Activated T-cell treated with anti-CD3 and anti-CD28 coated beads, Interleukin-2, amount 50 U/mL, for 24 hours (primary cell): ENCODE results near the gene ANKAR.
A peak's percentile ranks its signal among the peaks of the same experiment; 100 is the strongest.
"Not testable (repeated sequence)": the region's sequence is repeated elsewhere in the genome, so short reads cannot be mapped to it uniquely, and the experiment has no call there.

Source experiments
- DNase-seq: peaks from one replicate; pipeline ENCODE4 v3.0.0-alpha.2; 2020
- H3K27ac Mint-ChIP-seq: 2 replicates; pipeline ENCODE4 v1.8.0; 2020; ENCODE audit warnings: mild to moderate bottlenecking, mixed read lengths
- H3K27me3 Mint-ChIP-seq: 2 replicates; pipeline ENCODE4 v1.8.0; 2020; ENCODE audit warnings: mixed read lengths
- H3K36me3 Mint-ChIP-seq: 2 replicates; pipeline ENCODE4 v1.8.0; 2020; ENCODE audit warnings: low read depth, mixed read lengths
- H3K4me1 Mint-ChIP-seq: 2 replicates; pipeline ENCODE4 v1.8.0; 2020; ENCODE audit warnings: low read depth, mixed read lengths
- H3K4me3 Mint-ChIP-seq: 2 replicates; pipeline ENCODE4 v1.8.0; 2020; ENCODE audit warnings: mild to moderate bottlenecking, moderate library complexity, mixed read lengths
- H3K9me3 Mint-ChIP-seq: 2 replicates; pipeline ENCODE4 v1.8.0; 2020; ENCODE audit warnings: mixed read lengths

The ANKAR gene

DNA sequence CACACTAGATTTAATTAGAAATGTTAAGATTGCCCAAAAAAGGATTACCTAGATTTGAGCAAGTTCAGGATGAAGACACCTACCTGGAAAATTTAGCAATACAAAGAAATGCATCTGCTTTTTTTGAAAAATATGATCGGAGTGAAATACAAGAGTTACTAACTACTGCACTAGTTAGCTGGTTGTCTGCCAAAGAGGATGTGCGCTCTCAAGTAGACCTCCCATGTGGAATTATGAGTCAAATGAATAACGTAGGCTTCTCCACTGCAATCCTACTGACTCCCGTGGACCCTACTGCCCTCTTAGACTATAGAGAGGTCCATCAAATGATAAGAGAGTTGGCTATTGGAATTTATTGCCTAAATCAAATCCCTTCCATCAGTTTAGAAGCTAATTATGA lies 2.0 kb downstream of the ANKAR start:
- no peak overlapping the region for H3K4me3 Mint-ChIP-seq
- no peaks in the 10 kb centered on the region for H3K27me3 Mint-ChIP-seq
- no peak overlapping the region for H3K27ac Mint-ChIP-seq
- no peak for DNase-seq
- H3K36me3 Mint-ChIP-seq, result peaks cover 70% of the 10 kb centered on the region
- peaks cover 12% of the 10 kb centered on the region for H3K9me3 Mint-ChIP-seq
- H3K4me1 Mint-ChIP-seq, result peaks cover 55% of the 10 kb centered on the region

DNA sequence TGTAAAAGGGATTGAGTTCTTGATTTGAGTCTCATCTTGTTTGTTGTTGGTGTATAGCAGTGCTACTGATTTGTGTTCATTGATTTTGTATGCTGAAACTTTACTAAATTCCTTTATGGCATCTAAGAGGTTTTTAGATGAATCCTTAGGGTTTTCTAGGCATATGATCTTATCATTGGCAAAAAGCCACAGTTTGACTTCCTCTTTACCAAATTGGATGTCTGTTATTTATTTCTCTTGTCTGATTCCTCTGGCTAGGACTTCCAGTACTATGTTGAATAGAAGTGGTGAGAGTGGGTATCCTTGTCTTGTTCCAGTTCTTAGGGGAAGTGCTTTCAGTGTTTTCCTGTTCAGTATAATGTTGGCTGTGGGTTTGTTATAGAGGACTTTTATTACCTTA lies 4.8 kb downstream of the ANKAR start:
- peaks cover 51% of the 10 kb centered on the region for H3K36me3 Mint-ChIP-seq
- H3K27me3 Mint-ChIP-seq, result no peaks in the 10 kb centered on the region
- no peak for DNase-seq
- peaks cover 67% of the 10 kb centered on the region for H3K4me1 Mint-ChIP-seq
- H3K9me3 Mint-ChIP-seq, result peaks cover 12% of the 10 kb centered on the region
- no peak overlapping the region for H3K4me3 Mint-ChIP-seq
- H3K27ac Mint-ChIP-seq, result no peak overlapping the region

DNA sequence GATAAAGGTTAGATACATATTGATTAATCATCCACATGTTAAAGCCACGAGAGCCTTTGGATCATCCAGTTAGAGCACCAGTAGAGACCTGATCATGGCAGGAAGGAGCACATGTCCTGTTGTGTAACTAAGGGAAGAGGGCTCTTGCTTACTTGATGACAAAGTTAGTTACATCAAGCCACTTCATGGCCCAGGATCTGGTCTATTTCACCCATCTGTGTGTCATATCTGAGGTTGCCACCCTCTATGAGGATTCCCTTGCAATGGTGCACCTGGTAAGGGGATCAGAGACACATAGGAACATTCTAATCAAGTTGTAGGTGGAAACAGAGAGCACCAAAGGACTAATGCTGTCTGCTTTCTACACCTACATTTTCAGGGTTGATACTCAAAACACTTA lies 6.7 kb downstream of the ANKAR start:
- Mint-ChIP-seq H3K9me3 (peaks cover 12% of the 10 kb centered on the region), H3K27ac (no peak overlapping the region), H3K36me3 (peaks cover 36% of the 10 kb centered on the region), H3K4me1 (peaks cover 65% of the 10 kb centered on the region), H3K4me3 (no peak overlapping the region), H3K27me3 (no peaks in the 10 kb centered on the region)
- DNase-seq, result no peak

DNA sequence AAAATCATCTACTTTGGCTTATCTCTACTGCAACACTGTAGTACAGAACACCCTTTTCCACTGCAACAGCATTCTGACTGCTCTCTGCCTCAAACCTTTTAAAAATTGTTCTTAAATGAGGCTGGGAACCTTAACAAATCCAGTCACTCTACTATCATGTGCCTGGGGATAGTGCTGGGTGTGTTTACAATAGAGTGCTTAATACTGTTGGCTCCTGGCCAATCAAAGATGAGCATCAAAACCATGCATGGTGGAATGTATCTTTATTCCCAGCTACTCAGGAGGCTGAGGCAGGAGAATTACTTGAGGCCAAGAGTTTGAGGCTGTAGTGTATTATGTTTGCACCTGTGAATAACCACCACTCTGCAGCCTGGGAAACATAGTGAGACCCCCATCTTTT lies 7.4 kb downstream of the ANKAR start:
- Mint-ChIP-seq H3K27me3 (no peaks in the 10 kb centered on the region), H3K4me3 (no peak overlapping the region), H3K9me3 (peaks cover 12% of the 10 kb centered on the region), H3K27ac (no peak overlapping the region), H3K4me1 (peaks cover 65% of the 10 kb centered on the region), H3K36me3 (peaks cover 31% of the 10 kb centered on the region)
- no peak for DNase-seq

DNA sequence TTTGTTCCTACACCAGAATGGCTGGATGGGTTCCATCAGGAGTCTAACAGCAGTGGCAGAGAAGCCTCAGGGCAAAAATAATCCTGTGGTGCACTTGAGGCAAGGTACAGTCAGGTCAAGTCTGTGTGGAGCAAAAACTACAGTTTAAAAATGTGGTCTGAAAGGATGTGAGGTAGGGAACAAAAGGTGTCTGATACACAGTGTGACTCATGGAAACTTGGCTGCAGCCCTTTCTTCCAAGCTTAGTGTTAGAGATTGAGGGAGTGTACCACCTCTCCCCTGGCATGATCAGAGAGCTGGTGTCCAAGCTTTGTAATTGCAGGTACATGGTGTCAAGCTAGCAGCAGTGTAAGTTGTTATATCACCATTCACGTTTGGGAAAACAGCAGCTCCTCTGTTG lies 8.9 kb downstream of the ANKAR start:
- Mint-ChIP-seq H3K4me1 (peaks cover 58% of the 10 kb centered on the region), H3K36me3 (peaks cover 18% of the 10 kb centered on the region), H3K27ac (peak overlapping the region; percentile 19), H3K9me3 (peaks cover 5% of the 10 kb centered on the region), H3K27me3 (no peaks in the 10 kb centered on the region), H3K4me3 (no peak overlapping the region)
- no peak for DNase-seq

DNA sequence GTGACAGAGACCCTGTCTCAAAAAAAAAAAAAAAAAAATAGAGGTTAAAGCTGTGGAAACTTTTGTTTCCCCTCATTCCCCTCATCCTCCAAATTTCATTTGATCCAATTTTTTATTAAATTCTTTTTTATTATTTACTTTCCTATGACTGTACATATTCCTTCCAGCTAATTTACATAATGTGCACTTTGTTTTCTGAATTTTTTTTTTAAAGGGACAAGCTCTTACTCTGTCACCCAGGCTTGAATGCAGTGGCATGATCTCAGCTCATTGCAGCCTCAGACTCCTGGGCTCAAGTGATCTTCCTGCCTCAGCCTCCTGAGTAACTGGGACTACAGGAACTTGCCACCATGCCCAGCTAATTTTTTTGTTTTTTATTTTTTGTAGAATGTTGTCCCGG lies 10.3 kb downstream of the ANKAR start:
- H3K36me3 Mint-ChIP-seq, result peaks cover 13% of the 10 kb centered on the region
- no peaks in the 10 kb centered on the region for H3K27me3 Mint-ChIP-seq
- no peak overlapping the region for H3K4me3 Mint-ChIP-seq
- no peak for DNase-seq
- H3K4me1 Mint-ChIP-seq, result peaks cover 52% of the 10 kb centered on the region
- H3K9me3 Mint-ChIP-seq, result no peaks in the 10 kb centered on the region
- H3K27ac Mint-ChIP-seq, result no peak overlapping the region

DNA sequence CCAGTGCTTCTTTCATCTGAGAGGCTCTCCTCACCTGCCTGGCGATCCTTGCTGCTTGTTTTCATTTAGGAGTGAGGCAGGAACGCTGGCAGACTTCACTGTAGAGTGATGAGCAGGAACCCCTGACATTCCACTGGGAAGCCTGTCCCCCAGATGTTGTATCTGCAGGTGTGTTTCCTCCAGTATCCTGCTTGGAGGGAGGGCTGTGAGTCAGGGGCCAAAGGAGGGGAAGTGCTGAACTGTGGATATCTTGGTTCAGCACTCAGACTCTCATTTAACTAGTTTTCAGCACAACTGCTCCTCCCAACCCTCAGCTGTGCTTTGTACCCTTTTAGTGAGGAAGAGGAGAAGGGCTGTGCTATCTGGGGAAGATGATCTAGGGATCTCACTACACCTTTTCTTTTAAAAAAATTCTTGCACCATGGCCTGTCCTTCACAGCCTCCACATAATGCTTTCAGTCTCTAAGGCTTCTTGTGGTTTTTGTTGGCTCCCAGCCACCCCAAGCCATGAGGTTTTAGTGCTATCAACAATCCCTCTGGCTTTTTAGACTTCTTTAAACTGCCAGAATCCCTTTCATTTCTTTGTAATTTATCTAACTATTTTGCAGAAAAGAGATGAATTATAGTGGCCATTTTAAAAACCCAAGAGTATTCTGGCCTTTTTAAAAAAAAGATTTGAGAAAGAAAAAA lies 11.2 kb downstream of the ANKAR start:
- H3K27ac Mint-ChIP-seq, result no peak overlapping the region
- no peak overlapping the region for H3K4me3 Mint-ChIP-seq
- H3K27me3 Mint-ChIP-seq, result no peaks in the 10 kb centered on the region
- H3K9me3 Mint-ChIP-seq, result no peaks in the 10 kb centered on the region
- no peak for DNase-seq
- H3K4me1 Mint-ChIP-seq, result peaks cover 44% of the 10 kb centered on the region
- peaks cover 15% of the 10 kb centered on the region for H3K36me3 Mint-ChIP-seq

DNA sequence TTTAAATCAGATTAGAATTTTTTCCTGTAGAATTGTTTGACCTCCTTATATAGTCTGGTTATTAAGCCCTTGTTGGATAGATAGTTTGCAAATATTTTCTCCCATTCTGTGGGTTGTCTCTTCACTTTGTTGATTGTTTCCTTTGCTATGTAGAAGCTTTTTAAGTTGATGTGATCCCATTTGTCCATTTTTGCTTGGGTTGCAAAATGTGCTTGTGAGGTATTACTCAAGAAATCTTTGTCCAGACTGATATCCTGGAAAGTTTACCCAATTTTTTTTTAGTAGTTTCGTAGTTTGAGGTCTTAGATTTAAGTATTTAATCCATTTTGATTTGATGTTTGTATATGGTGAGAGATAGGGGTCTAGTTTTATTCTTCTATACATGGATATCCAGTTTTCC lies 13.3 kb downstream of the ANKAR start:
- peaks cover 27% of the 10 kb centered on the region for H3K4me1 Mint-ChIP-seq
- not testable (repeated sequence) for H3K4me3 Mint-ChIP-seq, H3K27me3 Mint-ChIP-seq, H3K27ac Mint-ChIP-seq, DNase-seq, H3K9me3 Mint-ChIP-seq
- H3K36me3 Mint-ChIP-seq, result peaks cover 17% of the 10 kb centered on the region

DNA sequence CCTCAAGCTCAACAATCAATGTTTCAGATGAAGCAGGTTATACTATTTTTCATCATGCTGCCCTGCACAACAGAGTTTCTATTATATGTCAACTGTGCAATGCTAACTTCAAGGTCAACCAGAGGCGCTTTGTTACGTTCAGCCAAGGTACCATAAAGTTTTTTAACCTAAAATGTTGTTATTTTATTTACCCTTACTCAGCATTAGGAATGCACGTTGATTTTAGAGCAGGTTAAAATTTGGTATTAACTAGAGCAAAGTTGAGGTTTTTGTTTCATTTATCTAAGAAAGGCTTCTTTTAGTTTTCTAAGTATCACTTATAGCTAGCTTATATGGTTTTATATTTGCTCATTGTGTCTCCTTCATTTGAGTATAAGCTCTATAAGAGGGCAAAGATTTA lies 21.8 kb downstream of the ANKAR start:
- no peak overlapping the region for H3K4me3 Mint-ChIP-seq
- H3K36me3 Mint-ChIP-seq, result peaks cover 17% of the 10 kb centered on the region
- no peak overlapping the region for H3K27ac Mint-ChIP-seq
- H3K27me3 Mint-ChIP-seq, result no peaks in the 10 kb centered on the region
- H3K9me3 Mint-ChIP-seq, result no peaks in the 10 kb centered on the region
- no peak for DNase-seq
- no peaks in the 10 kb centered on the region for H3K4me1 Mint-ChIP-seq

DNA sequence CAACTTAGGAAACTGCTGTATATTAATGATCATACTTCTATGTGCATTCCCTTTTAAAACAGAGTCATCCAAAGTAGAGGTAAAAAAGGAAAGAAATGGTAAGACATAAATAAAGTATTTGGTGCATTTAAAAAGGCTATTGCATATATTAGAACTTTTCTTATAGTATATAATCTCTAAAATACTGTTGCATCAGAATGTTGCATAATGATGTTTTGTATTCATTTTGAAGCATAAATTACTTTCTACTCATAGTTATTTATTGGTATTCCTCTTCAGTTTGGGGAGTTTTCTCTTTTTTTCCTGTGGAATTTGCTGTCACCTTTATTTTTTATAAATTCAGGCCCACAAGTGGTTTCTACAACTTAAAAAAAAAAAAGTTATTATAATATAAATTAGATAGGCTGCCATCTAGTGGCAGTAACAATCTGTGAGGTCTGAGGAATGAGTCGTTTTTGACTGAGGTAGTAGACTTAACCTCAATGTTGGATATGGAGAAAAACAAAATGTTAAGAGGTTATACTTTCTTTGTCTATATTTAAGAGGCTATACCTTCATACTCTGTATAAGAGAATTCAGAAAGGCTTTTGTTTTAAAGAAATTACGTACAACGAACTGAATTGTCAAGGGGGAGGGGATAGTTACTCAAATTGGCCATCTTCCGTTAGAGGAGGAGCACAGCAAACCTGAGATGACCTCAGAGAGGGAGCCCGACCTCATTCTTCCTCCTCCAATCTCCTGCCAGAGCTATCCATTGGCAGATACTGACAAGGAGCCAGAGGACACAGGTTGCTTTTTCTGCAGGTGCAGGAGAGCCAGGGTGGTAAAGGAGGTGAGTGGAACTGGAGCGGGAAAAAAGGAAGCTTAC lies 23.8 kb downstream of the ANKAR start:
- no peaks in the 10 kb centered on the region for H3K27me3 Mint-ChIP-seq
- H3K4me3 Mint-ChIP-seq, result no peak overlapping the region
- no peak for DNase-seq
- H3K4me1 Mint-ChIP-seq, result no peaks in the 10 kb centered on the region
- H3K9me3 Mint-ChIP-seq, result no peaks in the 10 kb centered on the region
- no peak overlapping the region for H3K27ac Mint-ChIP-seq
- peaks cover 8% of the 10 kb centered on the region for H3K36me3 Mint-ChIP-seq

DNA sequence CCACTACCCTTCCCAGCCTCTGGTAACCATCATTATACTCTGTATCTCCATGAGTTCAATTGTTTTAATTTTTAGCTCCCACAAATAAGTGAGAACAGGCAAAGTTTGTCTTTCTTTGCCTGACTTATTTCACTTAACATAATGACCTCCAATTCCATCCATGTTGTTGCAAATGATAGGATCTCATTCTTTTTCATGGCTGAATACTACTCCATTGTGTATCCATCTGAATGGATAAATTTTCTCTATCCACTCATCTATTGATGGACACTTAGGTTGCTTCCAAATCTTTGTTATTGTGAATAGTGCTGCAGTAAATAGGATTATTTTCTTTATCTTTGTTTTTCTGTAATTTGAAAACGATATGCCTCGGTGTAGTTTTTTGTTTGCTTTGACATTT lies 26.2 kb downstream of the ANKAR start:
- Mint-ChIP-seq H3K36me3 (peaks cover 5% of the 10 kb centered on the region), H3K9me3 (no peaks in the 10 kb centered on the region), H3K4me3 (no peak overlapping the region), H3K4me1 (no peaks in the 10 kb centered on the region), H3K27me3 (no peaks in the 10 kb centered on the region), H3K27ac (no peak overlapping the region)
- DNase-seq, result no peak

DNA sequence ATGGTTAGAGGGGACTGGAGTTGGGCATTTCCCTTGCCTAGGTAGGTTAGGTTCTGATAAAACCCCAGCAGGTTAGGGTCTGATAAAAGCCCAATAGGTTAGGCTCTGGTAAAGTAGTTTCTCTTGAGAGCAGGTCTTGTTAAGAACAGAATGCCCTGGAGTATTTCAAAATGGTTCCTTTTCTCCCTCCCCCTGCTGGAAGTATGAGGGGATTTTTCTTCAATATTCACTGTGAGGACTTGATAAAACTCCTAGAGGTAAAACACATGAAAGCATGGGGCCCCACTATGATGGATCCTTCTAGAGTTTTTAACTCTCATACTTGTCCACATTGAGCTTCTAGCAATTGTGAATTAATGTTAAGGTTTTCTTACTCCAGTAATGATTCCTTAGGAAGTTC lies 27.6 kb downstream of the ANKAR start:
- no peaks in the 10 kb centered on the region for H3K9me3 Mint-ChIP-seq
- H3K27me3 Mint-ChIP-seq, result no peaks in the 10 kb centered on the region
- H3K4me1 Mint-ChIP-seq, result no peaks in the 10 kb centered on the region
- no peak overlapping the region for H3K4me3 Mint-ChIP-seq
- no peak overlapping the region for H3K27ac Mint-ChIP-seq
- no peak for DNase-seq
- peaks cover 7% of the 10 kb centered on the region for H3K36me3 Mint-ChIP-seq

DNA sequence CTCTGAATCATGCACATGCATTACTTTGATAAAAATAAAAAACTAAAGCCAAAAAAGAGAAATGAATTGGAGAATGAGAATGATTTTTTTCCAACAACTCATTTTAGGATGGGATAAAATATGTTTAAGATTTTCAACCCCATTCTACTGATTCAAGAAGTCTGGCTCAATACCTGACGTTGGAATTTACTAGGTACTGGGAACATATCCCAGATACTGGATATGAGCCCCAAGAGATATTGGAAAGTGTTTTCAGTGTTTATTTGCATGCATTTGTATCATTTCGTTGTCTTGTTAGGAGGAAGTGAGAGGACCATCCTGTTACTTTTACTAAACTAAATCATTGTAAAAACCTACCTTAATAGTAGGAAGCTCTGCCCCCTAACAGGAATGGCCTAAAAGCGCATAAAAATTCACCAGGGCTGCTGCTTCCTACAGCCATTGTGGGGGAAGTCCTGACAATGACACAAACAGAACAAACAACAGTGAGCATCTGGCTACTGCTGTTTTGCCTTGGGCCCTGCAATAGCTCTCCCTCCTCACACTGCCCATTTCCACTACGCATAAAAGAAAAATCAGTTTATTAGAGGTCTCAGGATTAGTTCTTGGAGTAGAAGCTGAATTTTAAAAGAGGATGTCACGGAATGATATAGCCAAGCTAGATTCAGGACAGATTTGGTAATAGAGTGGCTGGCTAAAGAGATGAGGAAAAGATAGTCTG lies 35.2 kb downstream of the ANKAR start:
- no peak for DNase-seq
- no peaks in the 10 kb centered on the region for H3K4me1 Mint-ChIP-seq
- peaks cover 26% of the 10 kb centered on the region for H3K36me3 Mint-ChIP-seq
- H3K27me3 Mint-ChIP-seq, result no peaks in the 10 kb centered on the region
- no peaks in the 10 kb centered on the region for H3K9me3 Mint-ChIP-seq
- H3K27ac Mint-ChIP-seq, result no peak overlapping the region
- no peak overlapping the region for H3K4me3 Mint-ChIP-seq

DNA sequence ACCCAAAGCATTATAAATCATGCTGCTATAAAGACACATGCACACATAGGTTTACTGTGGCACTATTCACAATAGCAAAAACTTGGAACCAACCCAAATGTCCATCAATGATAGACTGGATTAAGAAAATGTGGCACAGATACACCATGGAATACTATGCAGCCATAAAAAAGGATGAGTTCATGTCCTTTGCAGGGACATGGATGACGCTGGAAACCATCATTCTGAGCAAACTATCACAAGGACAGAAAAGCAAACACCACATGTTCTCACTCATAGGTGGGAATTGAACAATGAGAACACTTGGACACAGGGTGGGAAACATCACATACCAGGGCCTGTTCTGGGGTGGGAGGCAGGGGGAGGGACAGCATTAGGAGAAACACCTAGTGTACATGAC lies 43.1 kb downstream of the ANKAR start:
- not testable (repeated sequence) for H3K27ac Mint-ChIP-seq, H3K9me3 Mint-ChIP-seq, H3K27me3 Mint-ChIP-seq, H3K4me3 Mint-ChIP-seq, H3K36me3 Mint-ChIP-seq, H3K4me1 Mint-ChIP-seq, DNase-seq

DNA sequence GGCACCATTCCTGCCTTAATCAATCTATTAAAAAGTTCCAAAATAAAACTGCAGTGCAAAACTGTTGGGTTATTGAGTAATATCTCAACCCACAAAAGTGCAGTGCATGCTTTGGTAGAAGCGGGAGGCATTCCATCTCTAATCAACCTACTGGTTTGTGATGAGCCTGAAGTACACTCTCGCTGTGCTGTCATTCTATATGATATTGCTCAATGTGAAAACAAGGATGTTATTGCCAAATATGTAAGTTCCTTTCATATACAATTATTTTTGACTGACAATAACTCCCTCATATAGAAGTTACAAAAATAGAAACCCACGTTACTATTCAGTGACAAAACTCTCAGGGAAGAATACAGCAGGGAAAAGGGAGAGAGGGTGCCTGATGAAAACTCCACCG lies 45.1 kb downstream of the ANKAR start:
- peaks cover 13% of the 10 kb centered on the region for H3K4me1 Mint-ChIP-seq
- peaks cover 9% of the 10 kb centered on the region for H3K9me3 Mint-ChIP-seq
- H3K27me3 Mint-ChIP-seq, result no peaks in the 10 kb centered on the region
- no peak overlapping the region for H3K4me3 Mint-ChIP-seq
- H3K27ac Mint-ChIP-seq, result no peak overlapping the region
- H3K36me3 Mint-ChIP-seq, result no peaks in the 10 kb centered on the region
- DNase-seq, result no peak
